Naive thymus-derived CD4-positive, alpha-beta T cell (primary cell): ENCODE results near the gene GRIK2. TPM values are rescaled to one million over a fixed set of nuclear protein-coding genes. Genes with fewer than 3 reads are reported as not detected.
A peak's percentile ranks its signal among the peaks of the same experiment; 100 is the strongest.
"Not testable (repeated sequence)": the region's sequence is repeated elsewhere in the genome, so short reads cannot be mapped to it uniquely, and the experiment has no call there.

Experiments
- ATAC-seq: fragments of 150-1000 bp; cut with Tn5 transposase; 2 replicates; pipeline ENCODE4 v1.10.0; 2021; ENCODE audit warnings: mild to moderate bottlenecking, moderate library complexity
- CTCF ChIA-PET: fragments of 350-600 bp; sonication (Branson Sonifier 250); formaldehyde crosslinking; loops from one replicate; lab custom pipeline; 2021; ENCODE audit warnings: antibody characterized with exemption; lab: Charles Lee
- POLR2A ChIA-PET: fragments of 350-600 bp; sonication (Branson Sonifier 250); formaldehyde crosslinking; loops from one replicate; lab custom pipeline; 2021; ENCODE audit warnings: antibody characterized with exemption, inconsistent platforms; lab: Charles Lee
- DNase-seq, 9 donors: peaks; one replicate each; pipeline versions ENCODE4 v3.0.0 to v3.0.0-alpha.2; 2020 to 2022; ENCODE audit warnings: mixed read lengths in 1 of 9
- H3K27ac ChIP-seq: one replicate; pipeline ENCODE4 v1.7.0; 2013; ENCODE audit warnings: mild to moderate bottlenecking, low read depth, low read length, moderate library complexity
- H3K27me3 ChIP-seq, 2 donors: one replicate each; pipeline ENCODE4 v1.7.0; 2013; ENCODE audit warnings: low read length in 2 of 2, mild to moderate bottlenecking in 2 of 2, moderate library complexity in 2 of 2; ENCODE audit not compliant: control insufficient read depth in 2 of 2, insufficient read depth in 2 of 2
- H3K36me3 ChIP-seq, 3 experiments: 1 replicate in 2 of 3; 2 replicates in 1 of 3; pipeline ENCODE4 v1.7.0; 2013; ENCODE audit warnings: low read length in 3 of 3, mild to moderate bottlenecking in 3 of 3, moderate library complexity in 1 of 3; ENCODE audit not compliant: insufficient read depth in 3 of 3, control insufficient read depth in 2 of 3
- H3K4me1 ChIP-seq, 2 donors: one replicate each; pipeline ENCODE4 v1.7.0; 2013; ENCODE audit warnings: low read length in 2 of 2, mild to moderate bottlenecking in 2 of 2, moderate library complexity in 1 of 2; ENCODE audit not compliant: control insufficient read depth in 2 of 2, insufficient read depth in 2 of 2
- H3K4me3 ChIP-seq: 2 replicates; pipeline ENCODE4 v1.7.0; 2013; ENCODE audit warnings: mild to moderate bottlenecking, low read length
- H3K9me3 ChIP-seq, 3 experiments: 1 replicate in 2 of 3; 2 replicates in 1 of 3; pipeline ENCODE4 v1.7.0; 2013; ENCODE audit warnings: low read length in 3 of 3; ENCODE audit not compliant: control insufficient read depth in 2 of 3
- H3K27ac Mint-ChIP-seq, 9 donors: one replicate each; pipeline ENCODE4 v1.8.0; 2020 to 2022; ENCODE audit warnings: mixed read lengths in 9 of 9, mild to moderate bottlenecking in 8 of 9, moderate library complexity in 5 of 9, inconsistent platforms in 2 of 9
- H3K27me3 Mint-ChIP-seq, 5 donors: one replicate each; pipeline ENCODE4 v1.8.0; 2021 to 2022; ENCODE audit warnings: mixed read lengths in 5 of 5, mild to moderate bottlenecking in 1 of 5
- H3K36me3 Mint-ChIP-seq, 5 donors: one replicate each; pipeline ENCODE4 v1.8.0; 2020 to 2022; ENCODE audit warnings: mixed read lengths in 5 of 5, mild to moderate bottlenecking in 3 of 5, inconsistent platforms in 1 of 5
- H3K4me1 Mint-ChIP-seq, 7 donors: one replicate each; pipeline ENCODE4 v1.8.0; 2020 to 2022; ENCODE audit warnings: mixed read lengths in 7 of 7, mild to moderate bottlenecking in 3 of 7, inconsistent platforms in 1 of 7
- H3K4me3 Mint-ChIP-seq, 10 donors: one replicate each; pipeline ENCODE4 v1.8.0; 2020 to 2022; ENCODE audit warnings: mild to moderate bottlenecking in 10 of 10, mixed read lengths in 10 of 10, moderate library complexity in 6 of 10, inconsistent platforms in 2 of 10
- H3K9me3 Mint-ChIP-seq, 11 donors: one replicate each; pipeline ENCODE4 v1.8.0; 2020 to 2022; ENCODE audit warnings: mixed read lengths in 11 of 11, mild to moderate bottlenecking in 4 of 11, inconsistent platforms in 1 of 11, moderate library complexity in 1 of 11
- intact Hi-C, 2 donors: fragments of 100-400 bp; cut with micrococcal nuclease; formaldehyde crosslinking; loops; one replicate each; pipeline ENCODE4 v1.15.1; 2023
- polyA plus RNA-seq, 2 donors: library from polyadenylated mRNA; unstranded; fragments of 300-500 nt; fragmentation: Illumina TruSeq; gene quantifications; one replicate each; pipeline ENCODE4 v1.2.3, GENCODE V29; 2021
- total RNA-seq, 6 experiments: library from RNA in 5 of 6; stranded (reverse) in 5 of 6; gene quantifications; 1 replicate in 5 of 6; 2 replicates in 1 of 6; pipeline ENCODE4 v1.2.3 and lab custom pipeline; 2021 to 2026

GRIK2 gene
- total RNA-seq (under 1 TPM in 2 of 5 experiments, not detected in 3; 0.16 to 0.22 TPM), polyA plus RNA-seq (not detected), total RNA-seq (lab: John Stamatoyannopoulos, UW) (not detected)

DNA sequence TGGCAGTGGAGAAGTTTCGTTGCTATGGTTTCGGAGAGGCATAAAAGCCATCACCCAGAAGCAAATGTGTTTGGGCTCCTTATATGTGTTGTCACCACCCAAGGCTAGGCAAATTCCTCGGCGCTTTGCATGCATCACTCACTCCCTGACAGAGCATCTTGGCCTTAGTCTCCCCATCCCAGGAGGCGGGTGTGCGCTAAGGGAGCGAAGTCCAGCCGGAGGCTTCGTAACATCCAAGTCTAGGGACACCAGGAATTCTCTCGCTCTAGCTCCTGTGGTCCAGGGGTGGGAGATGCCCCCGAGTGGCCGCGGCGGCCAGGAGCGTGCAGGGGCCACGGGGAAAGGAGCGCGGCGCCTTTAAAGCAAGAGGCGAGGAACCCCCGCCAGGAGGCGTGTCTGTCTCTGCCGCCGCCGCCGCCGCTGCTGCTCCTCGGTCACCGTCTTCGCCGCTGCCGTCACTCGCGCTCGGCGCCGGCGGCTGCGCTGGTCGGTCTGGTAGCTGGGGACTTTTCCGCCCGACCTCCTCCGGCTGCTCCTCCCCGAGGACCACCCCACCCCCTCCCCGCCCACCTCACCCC lies at the start of gene GRIK2:
GRIK2 (plus strand) TSS at position 458 of the 578 bp plus-strand sequence.
- ATAC-seq (no peak), DNase-seq (no peak)
- Histone ChIP-seq H3K27ac (no peak within 1 kb of the TSS), H3K4me1 (no peaks in the 10 kb centered on the region), H3K4me3 (no peak within 1 kb of the TSS), H3K27me3 (peaks cover 0 to 3% of the 10 kb centered on the region in 2 donors), H3K36me3 (no peaks in the 10 kb centered on the region), H3K9me3 (no peaks in the 10 kb centered on the region)
- POLR2A ChIA-PET, result no interaction called here
- Mint-ChIP-seq H3K4me1 (peaks cover 0 to 5% (median 0%) of the 10 kb centered on the region in 7 donors), H3K36me3 (peaks cover 0 to 8% (median 0%) of the 10 kb centered on the region in 5 donors), H3K27me3 (peaks cover 38 to 63% (median 44%) of the 10 kb centered on the region in 5 donors), H3K27ac (no peak within 1 kb of the TSS), H3K9me3 (peaks cover 0 to 16% (median 6%) of the 10 kb centered on the region in 11 donors), H3K4me3 (peak within 1 kb of the TSS in 3 of 10 donors; percentile 38 to 51 (median 42))
- CTCF ChIA-PET, result no interaction called here
- intact Hi-C loops, result no loop called here

DNA sequence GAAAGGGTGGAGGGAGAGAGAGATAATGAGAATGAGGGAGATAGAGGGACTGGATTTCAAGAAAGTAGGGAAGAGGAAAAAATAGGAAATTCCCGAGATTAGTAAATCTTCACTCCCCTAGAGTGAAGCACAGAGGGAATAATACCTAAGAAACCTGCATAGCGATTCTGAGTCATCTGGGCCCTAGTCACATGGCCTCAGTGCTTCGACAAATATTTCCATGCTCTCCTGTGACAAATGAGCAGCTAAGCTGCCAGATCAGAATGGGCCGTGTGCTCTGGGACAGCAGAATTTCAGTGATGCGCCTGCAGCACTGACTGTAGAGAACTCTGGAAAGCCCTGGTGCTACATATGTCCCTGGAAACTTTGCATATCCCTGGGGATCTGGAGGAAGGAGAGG lies 48.6 kb upstream of the GRIK2 start:
- peaks cover 0 to 5% (median 0%) of the 10 kb centered on the region in 11 donors for H3K9me3 Mint-ChIP-seq
- Histone ChIP-seq H3K27ac (no peak overlapping the region), H3K4me1 (no peaks in the 10 kb centered on the region), H3K36me3 (no peaks in the 10 kb centered on the region), H3K27me3 (no peaks in the 10 kb centered on the region), H3K4me3 (no peak overlapping the region), H3K9me3 (peaks cover 0 to 3% (median 0%) of the 10 kb centered on the region in 3 experiments)
- H3K4me1 Mint-ChIP-seq, result no peaks in the 10 kb centered on the region
- no peak for DNase-seq
- CTCF ChIA-PET, result no interaction called here
- H3K27me3 Mint-ChIP-seq, result peaks cover 0 to 6% (median 0%) of the 10 kb centered on the region in 5 donors
- H3K36me3 Mint-ChIP-seq, result peaks cover 0 to 4% (median 0%) of the 10 kb centered on the region in 5 donors
- H3K27ac Mint-ChIP-seq, result no peak overlapping the region
- POLR2A ChIA-PET, result no interaction called here
- intact Hi-C loops, result no loop called here
- H3K4me3 Mint-ChIP-seq, result no peak overlapping the region
- ATAC-seq, result no peak

DNA sequence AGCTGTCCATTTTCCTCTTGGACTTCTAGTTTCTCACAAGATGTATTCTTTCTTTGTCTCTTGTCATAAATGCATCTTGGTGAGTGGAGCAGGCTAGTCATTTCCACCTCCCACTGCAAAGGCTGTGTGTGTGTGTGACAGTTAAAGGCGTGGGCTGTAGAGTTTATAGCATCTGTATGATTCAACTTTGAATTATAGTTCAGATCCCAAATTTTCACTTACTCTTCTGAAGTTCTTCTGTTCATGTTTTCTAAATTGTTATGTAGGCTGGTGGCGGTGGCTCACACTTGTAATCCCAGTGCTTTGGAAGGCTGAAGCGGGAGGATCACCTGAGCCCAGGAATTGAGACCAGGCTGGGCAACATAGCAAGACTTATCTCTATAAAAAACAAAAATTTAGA lies 44.7 kb upstream of the GRIK2 start:
- Histone ChIP-seq H3K36me3 (no peaks in the 10 kb centered on the region), H3K9me3 (no peaks in the 10 kb centered on the region), H3K4me3 (no peak overlapping the region), H3K4me1 (no peaks in the 10 kb centered on the region), H3K27me3 (no peaks in the 10 kb centered on the region), H3K27ac (no peak overlapping the region)
- intact Hi-C loops, result no loop called here
- Mint-ChIP-seq H3K4me1 (no peaks in the 10 kb centered on the region), H3K27ac (no peak overlapping the region), H3K27me3 (peaks cover 0 to 6% (median 0%) of the 10 kb centered on the region in 5 donors), H3K9me3 (peaks cover 0 to 5% (median 0%) of the 10 kb centered on the region in 11 donors), H3K36me3 (no peaks in the 10 kb centered on the region), H3K4me3 (no peak overlapping the region)
- DNase-seq (no peak), ATAC-seq (no peak)
- ChIA-PET CTCF (no interaction called here), POLR2A (no interaction called here)

DNA sequence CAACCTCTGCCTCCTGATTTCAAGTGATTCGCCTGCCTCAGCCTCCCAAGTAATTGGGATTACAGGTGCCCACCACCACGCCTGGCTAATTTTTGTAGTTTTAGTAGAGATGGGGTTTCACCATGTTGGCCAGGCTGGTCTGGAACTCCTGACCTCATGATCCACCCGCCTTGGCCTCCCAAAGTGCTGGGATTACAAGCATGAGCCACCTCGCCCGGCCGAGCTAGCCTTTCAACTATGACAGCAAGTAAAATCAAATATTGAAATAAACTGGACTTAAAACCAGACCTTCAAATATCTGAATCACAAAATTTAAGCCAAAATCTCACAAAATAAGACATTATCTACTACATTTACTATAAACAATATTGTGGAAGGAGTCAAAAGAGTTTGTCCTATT lies 42.9 kb upstream of the GRIK2 start:
- H3K4me3 Mint-ChIP-seq, H3K4me1 Mint-ChIP-seq, ATAC-seq, H3K4me1 ChIP-seq, POLR2A ChIA-PET, H3K27ac ChIP-seq, H3K36me3 ChIP-seq, H3K36me3 Mint-ChIP-seq, H3K27ac Mint-ChIP-seq, H3K9me3 Mint-ChIP-seq, intact Hi-C loops, H3K27me3 ChIP-seq, H3K27me3 Mint-ChIP-seq, H3K9me3 ChIP-seq, H3K4me3 ChIP-seq, DNase-seq, CTCF ChIA-PET: not testable (repeated sequence)

DNA sequence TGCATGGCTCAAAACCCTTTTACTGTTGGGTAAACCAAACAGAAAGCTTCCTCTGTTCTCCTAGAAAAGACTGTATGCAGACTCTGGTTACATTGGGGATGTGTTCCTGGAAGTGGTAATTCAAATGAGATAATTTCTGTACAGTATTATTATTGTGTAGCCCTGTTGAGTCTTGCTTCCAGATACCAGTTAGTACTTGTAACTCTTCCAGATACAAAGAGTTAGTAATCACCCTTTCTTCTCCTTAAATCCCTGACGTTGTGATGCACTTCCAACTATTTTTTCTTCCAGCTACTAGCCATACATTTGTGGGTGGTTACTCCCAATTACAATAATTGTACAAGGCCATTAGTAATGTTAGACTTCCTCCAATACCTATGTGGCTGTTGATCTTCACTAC lies 42.3 kb upstream of the GRIK2 start:
- CTCF ChIA-PET, result no interaction called here
- H3K4me3 ChIP-seq, result no peak overlapping the region

DNA sequence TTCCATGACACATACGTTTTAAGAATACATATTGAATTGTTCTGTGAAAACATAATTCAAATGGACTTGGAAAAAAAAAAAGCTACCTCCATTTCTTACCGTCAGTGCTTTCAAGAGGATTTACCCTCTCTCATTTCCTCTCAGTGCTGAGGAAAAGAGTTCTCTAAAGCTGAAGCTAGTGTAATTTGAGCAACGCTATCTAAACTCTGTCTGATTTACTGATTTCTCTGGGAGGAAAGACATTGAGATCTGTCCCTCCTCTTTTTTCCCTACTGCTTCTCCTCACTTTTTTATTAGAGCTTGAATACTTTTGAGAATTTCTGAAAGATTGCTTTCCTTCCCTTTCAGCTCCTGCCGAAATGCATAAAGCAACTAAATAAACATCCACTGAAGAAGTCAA lies 41.2 kb upstream of the GRIK2 start:
- ATAC-seq (no peak), DNase-seq (no peak)
- no peaks in the 10 kb centered on the region for H3K36me3 ChIP-seq
- H3K27me3 ChIP-seq, result no peaks in the 10 kb centered on the region
- ChIA-PET CTCF (no interaction called here), POLR2A (no interaction called here)
- Mint-ChIP-seq H3K4me1 (no peaks in the 10 kb centered on the region), H3K4me3 (no peak overlapping the region), H3K27me3 (peaks cover 0 to 3% (median 0%) of the 10 kb centered on the region in 5 donors), H3K27ac (no peak overlapping the region), H3K36me3 (no peaks in the 10 kb centered on the region), H3K9me3 (peaks cover 0 to 5% (median 0%) of the 10 kb centered on the region in 11 donors)
- H3K4me3 ChIP-seq, result no peak overlapping the region
- H3K27ac ChIP-seq, result no peak overlapping the region
- no peaks in the 10 kb centered on the region for H3K9me3 ChIP-seq
- intact Hi-C loops, result no loop called here
- no peaks in the 10 kb centered on the region for H3K4me1 ChIP-seq

More for the DNA sequence above, 42.3 kb upstream of the GRIK2 start:
- no peaks in the 10 kb centered on the region for H3K4me1 ChIP-seq
- H3K4me1 Mint-ChIP-seq, result no peaks in the 10 kb centered on the region
- DNase-seq (no peak), ATAC-seq (no peak)
- intact Hi-C loops, result no loop called here
- no peak overlapping the region for H3K27ac ChIP-seq
- H3K27ac Mint-ChIP-seq, result no peak overlapping the region
- no peaks in the 10 kb centered on the region for H3K36me3 ChIP-seq
- H3K4me3 Mint-ChIP-seq, result no peak overlapping the region
- H3K36me3 Mint-ChIP-seq, result no peaks in the 10 kb centered on the region
- no peaks in the 10 kb centered on the region for H3K27me3 ChIP-seq
- H3K9me3 ChIP-seq, result no peaks in the 10 kb centered on the region
- H3K27me3 Mint-ChIP-seq, result no peaks in the 10 kb centered on the region
- POLR2A ChIA-PET, result no interaction called here
- H3K9me3 Mint-ChIP-seq, result peaks cover 0 to 5% (median 0%) of the 10 kb centered on the region in 11 donors

DNA sequence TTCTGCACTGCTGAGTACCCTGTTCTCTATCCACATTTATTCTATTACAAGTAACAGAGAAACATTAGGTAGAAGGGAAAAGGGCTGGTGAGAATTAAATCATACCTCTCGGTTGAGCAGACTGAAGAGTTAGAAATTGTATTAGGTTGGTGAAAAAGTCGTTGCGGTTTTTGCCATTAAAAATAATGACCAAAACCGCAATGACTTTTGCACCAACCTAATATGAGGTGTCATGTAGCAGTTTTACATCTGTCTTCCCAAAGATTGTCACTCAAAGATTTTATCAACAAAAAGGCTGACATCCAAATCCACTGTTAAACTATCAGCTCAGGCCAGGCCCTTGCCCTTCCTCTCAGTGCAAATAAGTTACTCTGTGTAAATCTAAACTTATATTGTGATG lies 28.3 kb upstream of the GRIK2 start:
- Histone ChIP-seq H3K4me1 (no peaks in the 10 kb centered on the region), H3K36me3 (no peaks in the 10 kb centered on the region), H3K27me3 (no peaks in the 10 kb centered on the region), H3K9me3 (no peaks in the 10 kb centered on the region), H3K4me3 (no peak overlapping the region), H3K27ac (no peak overlapping the region)
- DNase-seq (no peak), ATAC-seq (no peak)
- H3K4me3 Mint-ChIP-seq, result no peak overlapping the region
- intact Hi-C loops, result no loop called here
- no peak overlapping the region for H3K27ac Mint-ChIP-seq
- H3K27me3 Mint-ChIP-seq, result peaks cover 0 to 4% (median 0%) of the 10 kb centered on the region in 5 donors
- H3K9me3 Mint-ChIP-seq, result peaks cover 0 to 3% (median 0%) of the 10 kb centered on the region in 11 donors
- H3K4me1 Mint-ChIP-seq, result no peaks in the 10 kb centered on the region
- ChIA-PET CTCF (no interaction called here), POLR2A (no interaction called here)
- no peaks in the 10 kb centered on the region for H3K36me3 Mint-ChIP-seq
